HG03565 (cell line): Measurements from ENCODE around the gene CHST8.
"Not testable (repeated sequence)": the region's sequence is repeated elsewhere in the genome, so short reads cannot be mapped to it uniquely, and the experiment has no call there.

ENCODE experiments used
- ATAC-seq: cut with Tn5 transposase; IDR thresholded peaks from one replicate; pipeline ENCODE4 v1.9.1; 2021; ENCODE audit warnings: mild to moderate bottlenecking, moderate library complexity; ENCODE audit not compliant: unreplicated experiment

The CHST8 gene

DNA sequence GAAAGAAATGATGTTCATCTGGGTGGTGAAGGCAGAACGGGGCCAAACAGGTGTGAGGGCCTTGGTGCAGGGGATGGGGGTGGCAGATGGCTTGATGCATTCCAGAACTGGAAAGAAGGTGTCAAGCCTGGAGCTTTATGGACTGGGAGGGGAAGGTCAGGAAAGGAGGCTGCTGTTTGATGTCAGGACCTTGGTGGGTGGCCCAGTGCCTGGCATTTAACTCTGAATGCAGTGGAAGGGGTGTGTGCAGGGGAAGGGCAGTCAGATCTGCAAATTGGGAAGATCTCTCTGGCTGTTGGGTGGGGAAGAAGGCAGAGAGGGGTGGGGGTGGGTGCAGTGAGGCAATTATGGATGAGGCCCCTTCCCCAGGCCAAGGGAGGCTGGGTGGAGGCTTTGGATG, 186.6 kb downstream of the CHST8 start:
- no peak for ATAC-seq

DNA sequence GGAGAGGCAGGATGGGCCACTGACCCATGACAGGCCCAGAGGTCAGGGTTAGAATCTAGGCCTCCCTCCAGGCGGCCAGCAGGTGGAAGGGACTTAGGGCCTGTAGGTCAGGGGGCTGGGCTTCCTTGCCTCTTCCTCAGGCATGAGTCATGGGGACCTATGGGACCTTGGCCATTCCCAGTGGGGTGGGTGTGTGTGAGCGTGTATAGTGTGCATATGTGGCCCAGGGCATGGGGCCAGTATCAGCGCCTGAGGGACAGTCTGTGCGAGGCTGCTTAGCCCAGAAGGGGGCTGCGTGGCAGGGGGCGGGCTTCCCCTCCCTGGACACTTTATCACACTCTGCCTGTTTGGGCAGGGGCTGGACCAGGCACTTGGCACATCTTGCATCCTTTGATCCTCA, 188.2 kb downstream of the CHST8 start:
- ATAC-seq: no peak

DNA sequence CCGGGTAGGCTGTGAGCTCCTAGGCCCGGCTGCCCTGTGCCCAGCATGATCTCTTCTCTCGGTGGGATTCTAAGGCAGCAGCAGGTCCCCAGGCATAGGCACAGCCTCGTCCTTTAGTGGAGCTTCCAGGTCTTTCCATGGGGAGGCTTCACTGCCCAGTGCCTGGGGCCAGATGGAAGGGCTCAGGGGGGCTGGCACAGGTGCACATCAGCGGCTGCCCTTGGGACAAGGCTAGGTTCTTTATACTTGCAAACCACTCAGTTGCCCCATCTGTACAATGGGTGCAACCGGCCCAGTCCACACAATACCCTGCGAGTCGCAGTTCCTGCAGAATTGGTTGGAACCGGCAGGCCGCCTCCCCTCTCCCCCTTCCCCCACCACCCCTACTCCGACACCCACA, 189.1 kb downstream of the CHST8 start:
- ATAC-seq: no peak

DNA sequence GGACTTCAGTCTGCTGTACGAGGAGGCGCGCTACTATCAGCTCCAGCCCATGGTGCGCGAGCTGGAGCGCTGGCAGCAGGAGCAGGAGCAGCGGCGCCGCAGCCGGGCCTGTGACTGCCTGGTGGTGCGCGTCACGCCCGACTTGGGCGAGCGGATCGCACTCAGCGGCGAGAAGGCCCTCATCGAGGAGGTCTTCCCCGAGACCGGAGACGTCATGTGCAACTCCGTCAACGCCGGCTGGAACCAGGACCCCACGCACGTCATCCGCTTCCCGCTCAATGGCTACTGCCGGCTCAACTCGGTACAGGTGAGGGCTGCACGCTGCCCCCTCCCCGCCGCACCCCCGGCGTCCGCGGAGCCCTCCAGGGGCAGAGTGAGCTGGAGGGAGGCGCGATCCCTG, 189.5 kb downstream of the CHST8 start:
- no peak for ATAC-seq

DNA sequence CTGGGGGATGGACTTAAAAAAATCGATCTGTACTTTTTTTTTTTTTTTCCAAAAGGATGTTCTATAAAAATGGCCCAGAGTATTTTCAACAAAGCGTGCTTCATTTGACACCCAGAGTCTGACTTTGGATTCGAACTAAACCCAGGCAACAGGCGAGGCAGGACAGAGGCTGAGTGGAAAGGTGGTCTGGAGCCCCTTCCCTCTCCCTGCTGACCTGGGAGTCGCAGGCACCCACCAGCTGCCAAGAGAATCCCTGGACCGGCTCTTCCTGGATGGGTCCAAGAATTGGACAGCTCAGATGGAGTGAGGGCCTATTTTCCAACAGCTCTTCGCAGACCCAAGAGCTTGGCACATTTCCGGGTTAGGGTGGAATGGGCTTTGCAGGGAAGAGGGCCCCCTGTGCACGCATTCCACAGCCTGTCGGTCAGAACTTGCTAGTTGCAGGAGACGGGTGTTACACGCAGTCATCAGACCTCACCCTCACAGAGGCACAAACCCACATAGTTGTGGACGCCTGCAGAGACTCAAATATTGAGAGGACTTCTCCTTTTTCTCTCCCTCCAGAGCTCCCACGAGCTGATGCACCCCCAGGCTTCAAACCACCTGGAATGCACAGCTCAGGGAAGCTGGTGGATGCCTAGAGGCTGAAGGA, 190.1 kb downstream of the CHST8 start:
- ATAC-seq: no peak

DNA sequence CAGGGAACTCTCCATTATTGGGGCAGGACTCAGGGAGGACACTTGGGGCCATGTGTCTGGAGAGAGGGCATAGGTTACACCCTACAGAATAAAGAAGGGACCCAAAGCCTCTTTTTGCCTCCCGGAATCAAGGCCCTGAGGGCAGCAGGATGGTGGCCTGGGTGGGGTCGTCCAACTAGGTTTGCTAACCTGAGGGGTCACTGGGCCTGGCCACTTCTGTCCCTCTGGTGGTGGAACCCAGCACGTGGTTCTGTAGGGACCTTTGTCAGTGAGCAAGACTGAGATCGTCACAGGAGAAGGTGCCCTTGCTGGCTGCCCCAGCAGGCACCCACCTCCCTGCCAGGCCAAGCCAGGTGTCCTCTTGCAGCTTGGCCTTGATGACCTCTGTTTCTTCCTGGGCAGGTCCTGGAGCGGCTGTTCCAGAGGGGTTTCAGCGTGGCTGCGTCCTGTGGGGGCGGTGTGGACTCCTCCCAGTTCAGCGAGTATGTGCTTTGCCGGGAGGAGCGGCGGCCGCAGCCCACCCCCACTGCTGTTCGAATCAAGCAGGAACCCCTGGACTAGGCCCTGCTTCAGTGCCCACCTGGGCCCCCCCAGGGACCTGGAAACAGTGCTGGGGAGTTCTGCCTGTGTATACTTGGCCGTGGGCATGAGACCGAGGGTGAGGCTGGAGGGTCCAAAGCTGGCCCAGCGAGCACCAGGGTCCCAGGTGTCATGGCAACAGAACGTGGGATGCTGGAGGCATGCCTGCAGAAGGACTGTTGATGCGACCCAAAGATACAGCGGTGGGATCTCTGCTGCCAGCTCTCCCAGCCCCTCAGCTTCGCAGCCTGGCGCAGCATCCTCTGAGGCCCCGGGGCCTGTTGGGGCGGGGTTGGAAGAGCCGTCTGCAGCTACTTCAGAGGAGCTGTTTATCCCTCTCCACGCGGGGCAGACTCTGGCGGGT, 190.9 kb downstream of the CHST8 start:
- no peak for ATAC-seq

DNA sequence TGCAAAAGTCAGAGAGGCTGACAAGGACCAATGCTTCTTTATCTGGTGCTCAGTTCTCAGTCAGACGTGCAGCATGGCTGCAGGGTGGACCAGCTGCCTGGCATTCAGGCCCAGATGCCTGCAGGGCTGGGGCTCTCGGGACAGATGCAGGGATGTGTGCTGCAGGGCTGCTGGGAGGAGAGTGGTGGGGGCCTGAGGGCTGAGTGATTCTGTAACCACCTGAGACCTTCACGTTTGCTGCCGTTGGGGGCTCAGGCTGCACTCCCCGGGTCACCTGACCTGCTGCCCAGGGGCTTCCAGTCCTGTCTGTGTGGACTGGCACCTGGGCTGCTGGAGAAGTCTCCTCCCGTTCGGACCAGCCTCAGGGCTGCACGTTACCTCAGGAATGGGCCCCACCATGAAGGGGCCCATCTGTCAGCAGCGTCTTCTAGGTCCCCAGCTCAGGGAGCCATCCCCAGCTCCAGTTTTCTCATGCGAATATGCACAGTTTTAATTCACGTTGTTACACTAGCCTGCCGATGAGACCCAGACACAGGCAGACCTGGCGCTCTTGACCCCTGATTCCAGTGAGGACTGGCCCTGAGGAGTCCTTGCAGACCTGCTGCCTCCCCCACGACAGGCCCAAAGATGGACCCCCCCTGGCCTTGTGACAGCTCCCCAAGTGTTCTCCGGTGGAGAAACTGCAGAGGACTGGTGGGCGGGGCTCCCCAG, 191.8 kb downstream of the CHST8 start:
- ATAC-seq: no peak

DNA sequence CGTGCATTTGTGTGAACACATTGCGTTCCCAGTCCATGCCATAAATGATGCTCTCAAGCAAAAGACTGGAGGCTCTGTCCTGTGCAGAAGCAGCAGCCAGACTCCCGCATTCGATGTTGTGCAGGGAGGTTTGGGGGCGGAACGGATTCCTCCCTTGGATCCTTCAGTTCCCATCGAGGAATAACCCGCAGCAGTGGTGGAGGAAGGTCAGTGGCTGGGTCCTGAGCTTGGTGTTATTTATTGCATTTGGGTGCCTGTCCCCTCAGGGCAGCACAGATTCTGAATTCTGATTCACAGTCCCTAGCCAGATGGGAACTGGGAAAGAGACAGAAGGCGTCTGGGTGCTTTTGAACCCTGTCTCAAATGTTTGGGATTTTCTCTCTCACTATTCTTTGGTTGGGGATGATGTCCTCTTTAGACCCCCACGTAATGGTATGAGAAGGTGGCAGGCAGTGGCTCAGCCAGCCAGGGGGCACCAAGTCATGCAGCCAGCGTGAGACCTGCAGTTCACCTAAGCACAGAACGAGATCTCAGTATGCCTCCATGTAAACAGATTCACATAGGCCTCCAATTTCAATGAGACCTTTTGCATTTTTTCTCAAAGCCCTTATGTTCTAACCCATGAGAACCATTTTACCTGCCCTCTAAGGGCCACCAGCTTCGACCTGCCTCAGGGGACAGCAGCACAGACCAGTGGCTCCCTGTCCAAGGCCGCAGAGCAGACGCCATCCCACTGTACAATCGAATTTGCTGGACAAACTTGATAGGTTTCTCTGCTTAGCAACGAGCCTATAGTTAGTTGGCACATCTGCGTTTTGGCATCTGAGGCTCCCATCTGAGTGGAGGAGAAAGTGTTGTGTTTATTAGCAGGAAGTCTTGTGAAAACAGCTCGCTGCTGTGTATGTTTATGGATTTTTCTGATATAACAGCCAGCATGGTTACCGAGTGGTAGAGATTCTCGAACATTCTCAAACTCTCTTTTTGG, 192.7 kb downstream of the CHST8 start:
- ATAC-seq: no peak

DNA sequence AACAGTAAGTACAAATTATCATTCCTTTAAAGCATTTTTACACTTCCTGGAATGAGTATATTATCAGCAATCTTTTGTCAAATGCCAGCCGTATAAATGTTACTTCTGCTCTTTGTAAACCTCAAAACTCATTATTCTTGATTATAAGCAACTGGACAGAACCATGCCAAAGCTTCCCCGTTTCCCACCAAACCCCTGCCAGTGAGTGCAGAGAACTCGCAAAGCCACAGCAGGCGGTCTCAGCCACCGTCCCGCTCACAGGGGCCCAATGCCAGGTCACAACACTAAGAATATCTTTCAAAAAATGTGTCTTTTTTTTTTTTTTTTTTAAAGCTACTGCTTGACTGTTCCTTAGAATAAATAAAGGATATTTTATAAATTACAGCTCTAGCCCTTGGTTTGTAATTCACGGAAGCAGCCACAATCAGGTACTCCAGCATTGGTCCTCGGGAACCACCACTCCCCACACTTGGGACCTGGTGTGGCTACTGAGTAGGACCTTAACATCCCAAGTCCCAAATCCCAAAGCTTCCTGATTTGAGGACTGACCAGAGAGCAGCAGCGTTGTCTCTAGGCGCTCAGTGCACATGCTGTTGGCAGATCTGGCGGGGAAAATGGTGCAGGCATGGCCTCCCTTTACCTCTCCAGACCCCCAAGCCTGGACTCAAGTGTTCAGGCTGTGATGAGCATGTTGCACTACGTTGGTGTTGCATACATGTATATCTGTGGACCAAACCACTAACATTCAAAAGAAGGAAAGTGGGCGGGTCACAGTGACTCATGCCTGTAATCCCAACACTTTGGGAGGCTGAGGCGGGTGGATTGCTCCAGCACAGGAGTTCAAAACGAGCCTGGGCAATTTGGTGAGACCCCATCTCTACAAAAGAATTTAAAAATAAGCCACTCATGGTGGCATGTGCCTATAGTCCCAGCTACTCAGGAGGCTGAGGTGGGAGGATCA, 193.9 kb downstream of the CHST8 start:
- no peak for ATAC-seq

DNA sequence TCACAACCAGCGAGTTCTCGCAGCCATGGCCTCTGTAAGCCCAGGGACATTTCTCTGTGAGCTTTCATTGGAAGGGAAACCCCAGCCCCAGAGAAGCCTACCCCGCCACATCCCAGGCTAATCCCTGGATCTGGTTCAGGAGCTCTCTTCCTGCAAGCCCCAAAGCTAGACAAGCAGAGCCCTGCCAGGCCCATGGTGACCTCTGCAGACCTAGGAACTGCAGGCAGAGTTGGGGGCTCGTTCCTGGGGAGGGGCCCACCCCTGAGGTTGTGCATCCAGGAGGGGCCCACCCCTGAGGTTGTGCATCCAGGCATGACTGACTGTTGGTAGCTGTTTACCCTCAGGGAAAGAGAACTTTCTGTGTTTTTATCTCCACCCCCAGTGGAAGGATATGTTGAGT, 196.7 kb downstream of the CHST8 start:
- ATAC-seq: no peak

DNA sequence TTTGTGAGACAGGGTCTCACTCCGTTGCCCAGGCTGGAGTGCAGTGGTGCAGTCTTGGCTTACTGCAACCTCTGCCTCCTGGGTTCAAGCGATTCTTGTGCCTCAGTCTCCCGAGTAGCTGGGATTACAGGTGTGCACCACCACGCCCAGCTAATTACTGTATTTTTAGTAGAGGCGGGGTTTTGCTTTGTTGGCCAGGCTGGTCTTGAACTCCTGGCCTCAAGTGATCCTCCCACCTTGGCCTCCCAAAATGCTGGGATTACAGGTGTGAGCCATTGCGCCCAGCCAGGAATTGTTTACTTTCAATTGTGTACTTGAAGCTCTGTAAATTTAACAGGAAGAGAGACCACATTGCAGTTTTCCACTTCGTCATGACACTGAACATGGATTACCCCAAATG, 197.3 kb downstream of the CHST8 start:
- ATAC-seq: not testable (repeated sequence)

DNA sequence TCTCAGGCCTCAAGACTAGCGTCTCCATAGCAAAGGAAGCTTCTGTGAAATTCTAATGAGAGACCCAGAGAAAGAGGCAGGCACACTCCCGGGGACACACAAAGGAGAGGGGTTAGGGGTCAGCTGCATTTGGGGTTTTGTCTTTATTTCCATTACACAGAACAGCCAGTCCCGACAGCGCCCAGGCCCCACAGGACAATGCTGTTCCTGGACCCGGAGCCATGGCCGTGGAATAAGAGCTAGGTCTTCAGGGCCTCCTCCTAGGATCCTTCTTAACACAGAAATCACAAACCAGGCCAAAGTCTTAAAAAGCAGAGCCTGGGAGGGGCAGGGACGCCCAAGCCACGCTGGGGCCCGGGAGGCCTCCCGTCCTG, 197.7 kb downstream of the CHST8 start:
- ATAC-seq: no peak

DNA sequence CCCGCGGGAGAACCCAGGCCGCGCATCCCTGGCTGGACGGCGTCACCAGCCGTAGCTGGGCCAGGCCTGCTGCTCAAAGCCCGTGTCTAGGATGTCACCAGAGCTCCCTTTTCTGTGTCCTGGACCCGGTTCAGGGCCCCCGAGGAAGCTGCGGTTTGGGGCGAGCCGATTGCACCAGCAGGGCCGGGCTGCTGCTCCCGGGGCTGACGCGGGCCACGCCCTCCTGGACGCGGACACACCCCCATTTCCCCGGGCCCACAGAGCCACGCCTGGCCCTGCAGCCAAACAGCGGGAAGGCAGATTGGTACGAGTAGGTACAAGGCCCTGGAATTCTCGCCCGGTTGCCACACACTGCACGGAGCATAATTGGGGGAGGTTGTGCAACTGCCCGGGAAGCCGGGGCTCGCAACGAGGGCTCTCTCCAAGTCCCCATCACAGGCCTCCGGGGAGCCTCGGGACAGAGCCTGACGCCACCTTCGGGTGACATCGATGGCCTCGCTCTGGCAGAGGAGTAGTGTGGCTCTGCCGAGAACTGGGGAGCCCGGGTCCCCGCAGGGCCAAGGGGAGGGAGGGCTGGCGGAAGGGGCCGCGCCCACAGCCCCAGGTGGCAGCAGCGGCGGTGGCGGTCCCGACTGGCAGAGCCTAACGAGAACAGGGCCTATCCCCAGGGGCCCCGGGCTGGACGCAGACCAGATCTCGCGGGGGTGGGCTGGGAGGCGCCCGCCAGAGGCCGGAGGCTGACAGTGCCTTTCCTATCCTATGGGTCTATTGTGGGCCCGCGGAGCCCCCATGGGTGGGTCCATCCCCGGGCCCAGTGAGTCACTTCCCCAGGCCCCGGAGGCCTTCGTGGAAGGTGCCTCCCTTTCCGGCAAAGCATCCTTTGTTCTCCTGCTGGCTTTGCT, 198.4 kb downstream of the CHST8 start:
- ATAC-seq: no peak

DNA sequence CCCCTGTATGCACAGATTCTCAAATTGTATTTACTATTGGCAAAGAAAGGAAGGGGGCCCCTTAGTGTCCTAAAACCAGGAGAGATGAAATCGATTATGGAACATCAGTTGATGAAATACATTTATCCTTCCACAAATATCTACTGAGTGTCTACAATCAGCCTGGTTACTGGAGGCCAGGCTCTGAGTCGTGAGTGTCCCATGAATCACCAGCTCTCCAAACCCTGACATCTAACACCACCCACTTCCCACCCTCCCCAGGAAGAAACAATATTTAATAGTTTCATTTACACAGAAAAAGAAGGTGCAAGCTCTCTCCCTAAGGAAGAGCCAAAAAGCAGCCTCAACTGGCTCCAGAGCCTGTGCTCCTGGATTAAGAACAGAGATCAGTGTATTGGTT, 200.1 kb downstream of the CHST8 start:
- ATAC-seq: no peak
